HG02798 (cell line): ENCODE data around the gene EOGT.
A peak's percentile ranks its signal among the peaks of the same experiment; 100 is the strongest.

Experiments
- ATAC-seq: cut with Tn5 transposase; IDR thresholded peaks from one replicate; pipeline ENCODE4 v1.9.1; 2021; ENCODE audit warnings: mild to moderate bottlenecking; ENCODE audit not compliant: unreplicated experiment, poor library complexity

EOGT gene

GRCh38 chr3:69013253-69014021 is at the start of gene EOGT:
Gene EOGT, minus strand, starts transcription at chr3:69013684. Its CDS starts 3,838 bp downstream, at chr3:69009846.
- ATAC-seq: peak; percentile 84

GRCh38 chr3:69059688-69060087 is 46.2 kb upstream of the EOGT start:
- ATAC-seq: no peak

GRCh38 chr3:69058947-69059224 is 45.4 kb upstream of the EOGT start:
- ATAC-seq: no peak

GRCh38 chr3:69058180-69058946 is 44.9 kb upstream of the EOGT start:
- ATAC-seq: peak; percentile 94

GRCh38 chr3:69052472-69052898 is 39.0 kb upstream of the EOGT start:
- peak; percentile 1 for ATAC-seq

- ATAC-seq: peak; percentile 97
Observed at GRCh38 chr3:69051756-69052471, 38.4 kb upstream of the EOGT start, which contains the start of gene TMF1. Gene TMF1, minus strand, starts transcription at chr3:69052333. Its CDS starts 247 bp downstream, at chr3:69052086.

- ATAC-seq: no peak
Observed at GRCh38 chr3:69048990-69049389, 35.5 kb upstream of the EOGT start.

GRCh38 chr3:69044608-69045007 is 31.1 kb upstream of the EOGT start:
- no peak for ATAC-seq

- ATAC-seq: no peak
Observed at GRCh38 chr3:69033470-69033869, 20.0 kb upstream of the EOGT start.

- no peak for ATAC-seq
Observed at GRCh38 chr3:69032737-69033136, 19.3 kb upstream of the EOGT start.

GRCh38 chr3:69032142-69032541 is 18.7 kb upstream of the EOGT start:
- no peak for ATAC-seq

GRCh38 chr3:69031635-69032034 is 18.2 kb upstream of the EOGT start:
- ATAC-seq: no peak

GRCh38 chr3:69020857-69021256 is 7.4 kb upstream of the EOGT start:
- no peak for ATAC-seq

GRCh38 chr3:69020424-69020823 is 6.9 kb upstream of the EOGT start:
- ATAC-seq: no peak

- no peak for ATAC-seq
Observed at GRCh38 chr3:69016901-69017300, 3.4 kb upstream of the EOGT start.

- ATAC-seq: no peak
Observed at GRCh38 chr3:69016102-69016501, 2.6 kb upstream of the EOGT start.

- no peak for ATAC-seq
Observed at GRCh38 chr3:69014022-69014580, 617 bp upstream of the EOGT start.

- peak; percentile 33 for ATAC-seq
Observed at GRCh38 chr3:69012800-69013252, 658 bp downstream of the EOGT start.

GRCh38 chr3:69012100-69012799 is 1.2 kb downstream of the EOGT start:
- no peak for ATAC-seq

GRCh38 chr3:69011096-69011730 is 2.3 kb downstream of the EOGT start:
- no peak for ATAC-seq
